HepG2 (cell line): ENCODE measurements around the gene ORC3. TPM values are rescaled to one million over a fixed set of nuclear protein-coding genes. Genes with fewer than 3 reads are reported as not detected.

Experiments
- ELF3 ChIP-seq: IDR thresholded peaks from 2 replicates; pipeline ENCODE4 v1.6.1; 2016; ENCODE audit warnings: missing genetic modification reagents, missing compliant biosample characterization
- NPAS2 ChIP-seq: sonication (generic); formaldehyde crosslinking; IDR thresholded peaks from 2 replicates; pipeline ENCODE4 v1.8.0; 2022; ENCODE audit warnings: mild to moderate bottlenecking, missing genetic modification reagents, borderline replicate concordance
- RBFOX2 ChIP-seq: fragments of 200-400 bp; formaldehyde crosslinking; IDR thresholded peaks from 2 replicates; pipeline ENCODE4 v1.6.1; 2017; ENCODE audit warnings: low read depth, mild to moderate bottlenecking, low read length
- SETDB1 ChIP-seq: sonication (generic); formaldehyde crosslinking; IDR thresholded peaks from 2 replicates; pipeline ENCODE4 v1.5.1; 2020; ENCODE audit warnings: missing genetic modification reagents, mild to moderate bottlenecking, borderline replicate concordance
- SOX5 ChIP-seq: IDR thresholded peaks from 2 replicates; pipeline ENCODE4 v1.6.1; 2016; ENCODE audit warnings: borderline replicate concordance
- ZNF292 ChIP-seq: sonication (generic); formaldehyde crosslinking; IDR thresholded peaks from 2 replicates; pipeline ENCODE4 v1.8.1; 2022; ENCODE audit warnings: mild to moderate bottlenecking, low read depth, missing genetic modification reagents, borderline replicate concordance
- polyA plus RNA-seq, 8 experiments: library from polyadenylated mRNA; depleted of rRNA in 3 of 8; stranded (reverse) in 7 of 8; unstranded in 1 of 8; fragments of >200 nt; fragmentation: Illumina TruSeq in 4 of 8; extraction: Trizol in 4 of 8; gene quantifications; 2 replicates each; pipeline versions ENCODE4 v1.2.1 to v1.2.3, GENCODE V29; 2011 to 2016; ENCODE audit warnings: low read depth in 4 of 8, missing spikeins in 1 of 8, mixed read lengths in 1 of 8; ENCODE audit not compliant: insufficient read depth in 1 of 8
- total RNA-seq, 5 experiments: library from RNA; depleted of rRNA; stranded (reverse); fragments of >200 nt; fragmentation: Illumina TruSeq; extraction: Trizol; gene quantifications; 2 replicates each; pipeline ENCODE4 v1.2.3, GENCODE V29; 2016; ENCODE audit warnings: low read depth in 1 of 5
- TF ChIP-seq, protein P1 (sequence below): sonication (generic); formaldehyde crosslinking; IDR thresholded peaks from 2 replicates; pipeline ENCODE4 v1.4.0; 2020; ENCODE audit warnings: missing genetic modification reagents, borderline replicate concordance
- TF ChIP-seq, protein P2 (sequence below): sonication (generic); formaldehyde crosslinking; IDR thresholded peaks from 2 replicates; pipeline ENCODE4 v1.4.0; 2020; ENCODE audit warnings: missing genetic modification reagents, borderline replicate concordance
- TF ChIP-seq, protein P3 (sequence below): sonication (generic); formaldehyde crosslinking; IDR thresholded peaks from 2 replicates; pipeline ENCODE4 v1.4.0; 2020; ENCODE audit warnings: mild to moderate bottlenecking, missing genetic modification reagents
- TF ChIP-seq, protein P4 (sequence below): sonication (generic); formaldehyde crosslinking; IDR thresholded peaks from 2 replicates; pipeline ENCODE4 v1.4.0; 2020; ENCODE audit warnings: missing genetic modification reagents
- TF ChIP-seq, protein P5 (sequence below): sonication (generic); formaldehyde crosslinking; IDR thresholded peaks from 2 replicates; pipeline ENCODE4 v1.4.0; 2020; ENCODE audit warnings: missing genetic modification reagents

ORC3 gene
- total and polyA plus RNA-seq, 2 of the 13 experiments (the other 11 are each of a cell fraction or from before 2014, with no cell fraction given), result 21.8 to 43.5 TPM

DNA sequence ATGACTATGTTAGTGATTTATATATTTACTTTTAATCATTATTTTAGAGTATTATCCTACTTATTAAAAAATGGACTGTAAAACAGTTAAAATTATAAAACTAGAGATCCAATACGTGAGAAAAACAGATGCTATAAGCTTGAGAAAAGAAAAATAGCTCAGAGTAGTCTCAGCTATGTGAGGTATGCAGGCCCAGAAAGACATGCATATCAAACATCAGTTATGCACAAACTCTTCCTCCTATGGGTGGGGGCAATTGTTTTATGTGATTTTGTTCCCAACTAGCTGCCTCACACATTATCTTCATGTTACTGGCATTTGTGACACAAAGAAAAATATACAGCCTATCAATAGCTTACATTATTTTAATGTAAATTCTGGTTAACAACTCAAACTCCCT lies 28.9 kb upstream of the ORC3 start (continued):
- TF ChIP-seq, protein P1, sequence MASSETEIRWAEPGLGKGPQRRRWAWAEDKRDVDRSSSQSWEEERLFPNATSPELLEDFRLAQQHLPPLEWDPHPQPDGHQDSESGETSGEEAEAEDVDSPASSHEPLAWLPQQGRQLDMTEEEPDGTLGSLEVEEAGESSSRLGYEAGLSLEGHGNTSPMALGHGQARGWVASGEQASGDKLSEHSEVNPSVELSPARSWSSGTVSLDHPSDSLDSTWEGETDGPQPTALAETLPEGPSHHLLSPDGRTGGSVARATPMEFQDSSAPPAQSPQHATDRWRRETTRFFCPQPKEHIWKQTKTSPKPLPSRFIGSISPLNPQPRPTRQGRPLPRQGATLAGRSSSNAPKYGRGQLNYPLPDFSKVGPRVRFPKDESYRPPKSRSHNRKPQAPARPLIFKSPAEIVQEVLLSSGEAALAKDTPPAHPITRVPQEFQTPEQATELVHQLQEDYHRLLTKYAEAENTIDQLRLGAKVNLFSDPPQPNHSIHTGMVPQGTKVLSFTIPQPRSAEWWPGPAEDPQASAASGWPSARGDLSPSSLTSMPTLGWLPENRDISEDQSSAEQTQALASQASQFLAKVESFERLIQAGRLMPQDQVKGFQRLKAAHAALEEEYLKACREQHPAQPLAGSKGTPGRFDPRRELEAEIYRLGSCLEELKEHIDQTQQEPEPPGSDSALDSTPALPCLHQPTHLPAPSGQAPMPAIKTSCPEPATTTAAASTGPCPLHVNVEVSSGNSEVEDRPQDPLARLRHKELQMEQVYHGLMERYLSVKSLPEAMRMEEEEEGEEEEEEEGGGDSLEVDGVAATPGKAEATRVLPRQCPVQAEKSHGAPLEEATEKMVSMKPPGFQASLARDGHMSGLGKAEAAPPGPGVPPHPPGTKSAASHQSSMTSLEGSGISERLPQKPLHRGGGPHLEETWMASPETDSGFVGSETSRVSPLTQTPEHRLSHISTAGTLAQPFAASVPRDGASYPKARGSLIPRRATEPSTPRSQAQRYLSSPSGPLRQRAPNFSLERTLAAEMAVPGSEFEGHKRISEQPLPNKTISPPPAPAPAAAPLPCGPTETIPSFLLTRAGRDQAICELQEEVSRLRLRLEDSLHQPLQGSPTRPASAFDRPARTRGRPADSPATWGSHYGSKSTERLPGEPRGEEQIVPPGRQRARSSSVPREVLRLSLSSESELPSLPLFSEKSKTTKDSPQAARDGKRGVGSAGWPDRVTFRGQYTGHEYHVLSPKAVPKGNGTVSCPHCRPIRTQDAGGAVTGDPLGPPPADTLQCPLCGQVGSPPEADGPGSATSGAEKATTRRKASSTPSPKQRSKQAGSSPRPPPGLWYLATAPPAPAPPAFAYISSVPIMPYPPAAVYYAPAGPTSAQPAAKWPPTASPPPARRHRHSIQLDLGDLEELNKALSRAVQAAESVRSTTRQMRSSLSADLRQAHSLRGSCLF, result no peak
- TF ChIP-seq, protein P2, sequence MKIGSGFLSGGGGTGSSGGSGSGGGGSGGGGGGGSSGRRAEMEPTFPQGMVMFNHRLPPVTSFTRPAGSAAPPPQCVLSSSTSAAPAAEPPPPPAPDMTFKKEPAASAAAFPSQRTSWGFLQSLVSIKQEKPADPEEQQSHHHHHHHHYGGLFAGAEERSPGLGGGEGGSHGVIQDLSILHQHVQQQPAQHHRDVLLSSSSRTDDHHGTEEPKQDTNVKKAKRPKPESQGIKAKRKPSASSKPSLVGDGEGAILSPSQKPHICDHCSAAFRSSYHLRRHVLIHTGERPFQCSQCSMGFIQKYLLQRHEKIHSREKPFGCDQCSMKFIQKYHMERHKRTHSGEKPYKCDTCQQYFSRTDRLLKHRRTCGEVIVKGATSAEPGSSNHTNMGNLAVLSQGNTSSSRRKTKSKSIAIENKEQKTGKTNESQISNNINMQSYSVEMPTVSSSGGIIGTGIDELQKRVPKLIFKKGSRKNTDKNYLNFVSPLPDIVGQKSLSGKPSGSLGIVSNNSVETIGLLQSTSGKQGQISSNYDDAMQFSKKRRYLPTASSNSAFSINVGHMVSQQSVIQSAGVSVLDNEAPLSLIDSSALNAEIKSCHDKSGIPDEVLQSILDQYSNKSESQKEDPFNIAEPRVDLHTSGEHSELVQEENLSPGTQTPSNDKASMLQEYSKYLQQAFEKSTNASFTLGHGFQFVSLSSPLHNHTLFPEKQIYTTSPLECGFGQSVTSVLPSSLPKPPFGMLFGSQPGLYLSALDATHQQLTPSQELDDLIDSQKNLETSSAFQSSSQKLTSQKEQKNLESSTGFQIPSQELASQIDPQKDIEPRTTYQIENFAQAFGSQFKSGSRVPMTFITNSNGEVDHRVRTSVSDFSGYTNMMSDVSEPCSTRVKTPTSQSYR (CRISPR knock-in tag), result no peak
- TF ChIP-seq SETDB1 (no peak), SOX5 (CRISPR knock-in tag) (no peak), ZNF292 (CRISPR knock-in tag) (no peak), RBFOX2 (no peak), ELF3 (CRISPR knock-in tag) (no peak), NPAS2 (CRISPR knock-in tag) (no peak)
- TF ChIP-seq, protein P3, sequence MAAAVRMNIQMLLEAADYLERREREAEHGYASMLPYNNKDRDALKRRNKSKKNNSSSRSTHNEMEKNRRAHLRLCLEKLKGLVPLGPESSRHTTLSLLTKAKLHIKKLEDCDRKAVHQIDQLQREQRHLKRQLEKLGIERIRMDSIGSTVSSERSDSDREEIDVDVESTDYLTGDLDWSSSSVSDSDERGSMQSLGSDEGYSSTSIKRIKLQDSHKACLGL (CRISPR knock-in tag), result no peak
- TF ChIP-seq, protein P4, sequence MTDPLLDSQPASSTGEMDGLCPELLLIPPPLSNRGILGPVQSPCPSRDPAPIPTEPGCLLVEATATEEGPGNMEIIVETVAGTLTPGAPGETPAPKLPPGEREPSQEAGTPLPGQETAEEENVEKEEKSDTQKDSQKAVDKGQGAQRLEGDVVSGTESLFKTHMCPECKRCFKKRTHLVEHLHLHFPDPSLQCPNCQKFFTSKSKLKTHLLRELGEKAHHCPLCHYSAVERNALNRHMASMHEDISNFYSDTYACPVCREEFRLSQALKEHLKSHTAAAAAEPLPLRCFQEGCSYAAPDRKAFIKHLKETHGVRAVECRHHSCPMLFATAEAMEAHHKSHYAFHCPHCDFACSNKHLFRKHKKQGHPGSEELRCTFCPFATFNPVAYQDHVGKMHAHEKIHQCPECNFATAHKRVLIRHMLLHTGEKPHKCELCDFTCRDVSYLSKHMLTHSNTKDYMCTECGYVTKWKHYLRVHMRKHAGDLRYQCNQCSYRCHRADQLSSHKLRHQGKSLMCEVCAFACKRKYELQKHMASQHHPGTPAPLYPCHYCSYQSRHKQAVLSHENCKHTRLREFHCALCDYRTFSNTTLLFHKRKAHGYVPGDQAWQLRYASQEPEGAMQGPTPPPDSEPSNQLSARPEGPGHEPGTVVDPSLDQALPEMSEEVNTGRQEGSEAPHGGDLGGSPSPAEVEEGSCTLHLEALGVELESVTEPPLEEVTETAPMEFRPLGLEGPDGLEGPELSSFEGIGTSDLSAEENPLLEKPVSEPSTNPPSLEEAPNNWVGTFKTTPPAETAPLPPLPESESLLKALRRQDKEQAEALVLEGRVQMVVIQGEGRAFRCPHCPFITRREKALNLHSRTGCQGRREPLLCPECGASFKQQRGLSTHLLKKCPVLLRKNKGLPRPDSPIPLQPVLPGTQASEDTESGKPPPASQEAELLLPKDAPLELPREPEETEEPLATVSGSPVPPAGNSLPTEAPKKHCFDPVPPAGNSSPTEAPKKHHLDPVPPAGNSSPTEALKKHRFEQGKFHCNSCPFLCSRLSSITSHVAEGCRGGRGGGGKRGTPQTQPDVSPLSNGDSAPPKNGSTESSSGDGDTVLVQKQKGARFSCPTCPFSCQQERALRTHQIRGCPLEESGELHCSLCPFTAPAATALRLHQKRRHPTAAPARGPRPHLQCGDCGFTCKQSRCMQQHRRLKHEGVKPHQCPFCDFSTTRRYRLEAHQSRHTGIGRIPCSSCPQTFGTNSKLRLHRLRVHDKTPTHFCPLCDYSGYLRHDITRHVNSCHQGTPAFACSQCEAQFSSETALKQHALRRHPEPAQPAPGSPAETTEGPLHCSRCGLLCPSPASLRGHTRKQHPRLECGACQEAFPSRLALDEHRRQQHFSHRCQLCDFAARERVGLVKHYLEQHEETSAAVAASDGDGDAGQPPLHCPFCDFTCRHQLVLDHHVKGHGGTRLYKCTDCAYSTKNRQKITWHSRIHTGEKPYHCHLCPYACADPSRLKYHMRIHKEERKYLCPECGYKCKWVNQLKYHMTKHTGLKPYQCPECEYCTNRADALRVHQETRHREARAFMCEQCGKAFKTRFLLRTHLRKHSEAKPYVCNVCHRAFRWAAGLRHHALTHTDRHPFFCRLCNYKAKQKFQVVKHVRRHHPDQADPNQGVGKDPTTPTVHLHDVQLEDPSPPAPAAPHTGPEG (CRISPR knock-in tag), result no peak
- TF ChIP-seq, protein P5, sequence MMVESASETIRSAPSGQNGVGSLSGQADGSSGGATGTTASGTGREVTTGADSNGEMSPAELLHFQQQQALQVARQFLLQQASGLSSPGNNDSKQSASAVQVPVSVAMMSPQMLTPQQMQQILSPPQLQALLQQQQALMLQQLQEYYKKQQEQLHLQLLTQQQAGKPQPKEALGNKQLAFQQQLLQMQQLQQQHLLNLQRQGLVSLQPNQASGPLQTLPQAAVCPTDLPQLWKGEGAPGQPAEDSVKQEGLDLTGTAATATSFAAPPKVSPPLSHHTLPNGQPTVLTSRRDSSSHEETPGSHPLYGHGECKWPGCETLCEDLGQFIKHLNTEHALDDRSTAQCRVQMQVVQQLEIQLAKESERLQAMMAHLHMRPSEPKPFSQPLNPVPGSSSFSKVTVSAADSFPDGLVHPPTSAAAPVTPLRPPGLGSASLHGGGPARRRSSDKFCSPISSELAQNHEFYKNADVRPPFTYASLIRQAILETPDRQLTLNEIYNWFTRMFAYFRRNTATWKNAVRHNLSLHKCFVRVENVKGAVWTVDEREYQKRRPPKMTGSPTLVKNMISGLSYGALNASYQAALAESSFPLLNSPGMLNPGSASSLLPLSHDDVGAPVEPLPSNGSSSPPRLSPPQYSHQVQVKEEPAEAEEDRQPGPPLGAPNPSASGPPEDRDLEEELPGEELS, result no peak
